K562 (cell line): ENCODE results near the gene TGM3. TPM values are rescaled to one million over a fixed set of nuclear protein-coding genes. Genes with fewer than 3 reads are reported as not detected.

ENCODE experiments used
- CC2D1A ChIP-seq: fragments of 450-650 bp; IDR thresholded peaks from 2 replicates; pipeline ENCODE4 v1.6.1; 2017; ENCODE audit warnings: mild to moderate bottlenecking
- ERF ChIP-seq: fragments of 450-650 bp; formaldehyde crosslinking; IDR thresholded peaks from 2 replicates; pipeline ENCODE4 v1.4.0; 2020; ENCODE audit warnings: mild to moderate bottlenecking, mixed read lengths
- LCOR ChIP-seq: sonication (generic); formaldehyde crosslinking; IDR thresholded peaks from 2 replicates; pipeline ENCODE4 v1.8.0; 2022; ENCODE audit warnings: mild to moderate bottlenecking, missing genetic modification reagents
- NFYB ChIP-seq: IDR thresholded peaks from 2 replicates; pipeline ENCODE4 v1.6.1; 2011; ENCODE audit warnings: mild to moderate bottlenecking, moderate library complexity; ENCODE audit not compliant: insufficient read length; ENCODE audit errors: extremely low read depth
- PKNOX1 ChIP-seq: fragments of 450-650 bp; IDR thresholded peaks from 2 replicates; pipeline ENCODE4 v1.6.1; 2016
- SP1 ChIP-seq: sonication (generic); formaldehyde crosslinking; IDR thresholded peaks from 2 replicates; pipeline ENCODE4 v1.8.1; 2022; ENCODE audit warnings: mild to moderate bottlenecking, missing genetic modification reagents
- ZNF318 ChIP-seq, 2 experiments: fragments of 450-650 bp; IDR thresholded peaks; 2 replicates each; pipeline ENCODE4 v1.6.1; 2016; ENCODE audit warnings: mild to moderate bottlenecking in 2 of 2, borderline replicate concordance in 1 of 2, low read depth in 1 of 2, moderate library complexity in 1 of 2
- ZNF384 ChIP-seq: IDR thresholded peaks from 2 replicates; pipeline ENCODE4 v1.6.1; 2012; ENCODE audit warnings: low read depth, low read length, improper control_type of control experiment
- polyA plus RNA-seq, 8 experiments: library from polyadenylated mRNA; depleted of rRNA in 4 of 8; stranded (reverse) in 5 of 8; unstranded in 3 of 8; fragments of >200 nt; fragmentation: Nextera tagmentation in 2 of 8; fragmentation: Illumina TruSeq in 1 of 8; extraction: Ambion mirVana in 2 of 8; extraction: Trizol in 1 of 8; gene quantifications; 2 replicates each; pipeline versions ENCODE4 v1.2.1 to v1.2.3, GENCODE V29; 2011 to 2014; ENCODE audit warnings: inconsistent platforms in 1 of 8, missing spikeins in 1 of 8
- total RNA-seq, 7 experiments: library from RNA; depleted of rRNA in 6 of 7; stranded (reverse); fragments of >200 nt in 6 of 7; fragmentation: Illumina TruSeq in 2 of 7; extraction: Trizol in 2 of 7; gene quantifications; 2 replicates each; pipeline versions ENCODE4 v1.2.1 to v1.2.3, GENCODE V29; 2011 to 2021; ENCODE audit warnings: low replicate concordance in 1 of 7
- TF ChIP-seq, protein P1 (sequence below): fragments of 450-650 bp; IDR thresholded peaks from 2 replicates; pipeline ENCODE4 v1.7.0; 2016; ENCODE audit warnings: borderline replicate concordance

The TGM3 gene
- total and polyA plus RNA-seq, 9 of the 15 experiments (the other 6 are each of a cell fraction or from before 2014, with no cell fraction given): not detected

DNA sequence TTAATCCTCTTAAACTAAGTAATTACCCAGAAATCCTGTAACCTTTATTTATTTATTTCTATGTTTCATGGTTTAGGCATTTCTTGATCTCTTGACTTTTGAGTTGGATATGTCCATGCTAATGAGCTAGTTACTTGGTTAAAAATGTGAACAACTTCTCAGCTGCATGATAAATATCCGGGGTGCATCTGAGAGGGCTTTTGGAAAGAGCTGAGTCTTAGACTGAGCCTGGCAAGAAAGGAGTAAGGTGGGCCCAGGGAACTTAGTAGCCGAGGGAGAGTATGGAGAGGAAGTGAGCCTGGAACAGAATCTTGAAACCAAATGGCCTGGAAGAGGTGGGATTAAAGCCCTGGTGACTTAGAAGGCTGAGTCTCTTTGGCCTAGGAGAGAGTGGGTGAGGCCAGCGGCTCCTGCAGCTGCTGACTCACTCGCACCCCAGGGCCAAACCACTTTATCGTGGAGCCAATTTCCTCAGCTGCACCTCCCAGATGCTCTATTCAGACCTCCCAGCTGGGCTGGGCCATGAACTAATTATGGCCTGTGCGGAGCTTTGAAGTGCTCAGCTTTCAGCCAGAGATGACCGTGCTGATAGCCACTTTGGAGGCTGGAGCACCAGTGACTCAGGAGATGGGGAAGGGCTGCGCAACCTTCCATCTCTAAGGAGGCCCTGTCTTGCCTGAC is 19.1 kb downstream of the TGM3 start (continued):
- TF ChIP-seq ZNF318 (IDR thresholded peaks at IDR 0.05; ENCODE audit: borderline replicate concordance in 1 of 2, low read depth in 1 of 2): 0 out of 4 replicates have a peak, but pooled peaks of 1 of the 2 experiments have one; percentile 47
- TF ChIP-seq NFYB: no peak
- peak; percentile 24; the same call in 1 of the 2 replicates for TF ChIP-seq CC2D1A
- 0 out of 2 replicates have a peak, but pooled peaks have one; percentile 13 for TF ChIP-seq PKNOX1
- TF ChIP-seq ERF (CRISPR knock-in tag): no peak
- TF ChIP-seq LCOR (CRISPR knock-in tag): peak; percentile 69; the same call in 1 of the 2 replicates
- TF ChIP-seq, protein P1, sequence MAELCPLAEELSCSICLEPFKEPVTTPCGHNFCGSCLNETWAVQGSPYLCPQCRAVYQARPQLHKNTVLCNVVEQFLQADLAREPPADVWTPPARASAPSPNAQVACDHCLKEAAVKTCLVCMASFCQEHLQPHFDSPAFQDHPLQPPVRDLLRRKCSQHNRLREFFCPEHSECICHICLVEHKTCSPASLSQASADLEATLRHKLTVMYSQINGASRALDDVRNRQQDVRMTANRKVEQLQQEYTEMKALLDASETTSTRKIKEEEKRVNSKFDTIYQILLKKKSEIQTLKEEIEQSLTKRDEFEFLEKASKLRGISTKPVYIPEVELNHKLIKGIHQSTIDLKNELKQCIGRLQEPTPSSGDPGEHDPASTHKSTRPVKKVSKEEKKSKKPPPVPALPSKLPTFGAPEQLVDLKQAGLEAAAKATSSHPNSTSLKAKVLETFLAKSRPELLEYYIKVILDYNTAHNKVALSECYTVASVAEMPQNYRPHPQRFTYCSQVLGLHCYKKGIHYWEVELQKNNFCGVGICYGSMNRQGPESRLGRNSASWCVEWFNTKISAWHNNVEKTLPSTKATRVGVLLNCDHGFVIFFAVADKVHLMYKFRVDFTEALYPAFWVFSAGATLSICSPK: no peak
- peak; percentile 18; the same call in 1 of the 2 replicates for TF ChIP-seq SP1 (CRISPR knock-in tag)
- TF ChIP-seq ZNF384: no peak
